ENCODE data around the gene CAST. TPM values are rescaled to one million over a fixed set of nuclear protein-coding genes. Genes with fewer than 3 reads are reported as not detected.
A peak's percentile ranks its signal among the peaks of the same experiment; 100 is the strongest.

Gene CAST
- total RNA-seq, 3 donors from 2014 or later: 221 to 400 (median 287) TPM

GRCh38 chr5:96654209-96654608 is 8.0 kb upstream of the CAST start:
- H3K36me3 ChIP-seq: no peaks in the 10 kb centered on the region
- DNase-seq (ENCODE audit: low spot score in 2 of 2): no peak
- H3K27ac ChIP-seq: no peak overlapping the region
- peaks cover 0 to 8% of the 10 kb centered on the region in 2 donors for H3K4me1 ChIP-seq
- no peaks in the 10 kb centered on the region for H3K27me3 ChIP-seq
- no peak overlapping the region for H3K4me3 ChIP-seq
- no peaks in the 10 kb centered on the region for H3K9me3 ChIP-seq
- intact Hi-C loops (cut with DNase I; ENCODE audit: low total_unique reads): no loop called here
- TF ChIP-seq, protein P1, sequence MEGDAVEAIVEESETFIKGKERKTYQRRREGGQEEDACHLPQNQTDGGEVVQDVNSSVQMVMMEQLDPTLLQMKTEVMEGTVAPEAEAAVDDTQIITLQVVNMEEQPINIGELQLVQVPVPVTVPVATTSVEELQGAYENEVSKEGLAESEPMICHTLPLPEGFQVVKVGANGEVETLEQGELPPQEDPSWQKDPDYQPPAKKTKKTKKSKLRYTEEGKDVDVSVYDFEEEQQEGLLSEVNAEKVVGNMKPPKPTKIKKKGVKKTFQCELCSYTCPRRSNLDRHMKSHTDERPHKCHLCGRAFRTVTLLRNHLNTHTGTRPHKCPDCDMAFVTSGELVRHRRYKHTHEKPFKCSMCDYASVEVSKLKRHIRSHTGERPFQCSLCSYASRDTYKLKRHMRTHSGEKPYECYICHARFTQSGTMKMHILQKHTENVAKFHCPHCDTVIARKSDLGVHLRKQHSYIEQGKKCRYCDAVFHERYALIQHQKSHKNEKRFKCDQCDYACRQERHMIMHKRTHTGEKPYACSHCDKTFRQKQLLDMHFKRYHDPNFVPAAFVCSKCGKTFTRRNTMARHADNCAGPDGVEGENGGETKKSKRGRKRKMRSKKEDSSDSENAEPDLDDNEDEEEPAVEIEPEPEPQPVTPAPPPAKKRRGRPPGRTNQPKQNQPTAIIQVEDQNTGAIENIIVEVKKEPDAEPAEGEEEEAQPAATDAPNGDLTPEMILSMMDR (IDR thresholded peaks at IDR 0.05): no peak
- TF ChIP-seq POLR2AphosphoS5 (IDR thresholded peaks at IDR 0.05): no peak
- TF ChIP-seq POLR2A (IDR thresholded peaks at IDR 0.05): no peak

DNA sequence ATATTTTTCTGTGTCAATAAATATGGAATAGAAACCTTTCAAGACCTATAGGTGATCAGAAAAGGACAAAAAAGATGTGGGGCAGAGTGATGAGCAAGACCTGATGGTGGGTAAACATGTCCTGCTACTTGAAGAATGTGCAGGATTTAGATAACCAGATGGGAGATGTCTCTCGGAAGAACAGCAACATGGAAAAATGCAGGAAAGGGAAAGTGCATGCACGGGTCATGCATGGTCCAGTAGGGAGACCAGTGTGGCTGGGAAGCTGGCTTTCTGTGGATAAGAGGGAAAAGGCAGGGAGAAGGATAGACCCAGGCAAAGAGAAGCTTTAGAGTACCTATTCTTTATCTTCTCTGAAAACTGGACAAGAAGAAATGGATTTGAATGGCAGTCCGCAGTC is 7.1 kb upstream of the CAST start:
- TF ChIP-seq POLR2A (IDR thresholded peaks at IDR 0.05) (no peak), POLR2AphosphoS5 (IDR thresholded peaks at IDR 0.05) (no peak)
- TF ChIP-seq, protein P1 (IDR thresholded peaks at IDR 0.05): no peak
- intact Hi-C loops (cut with DNase I; ENCODE audit: low total_unique reads): no loop called here
- no peaks in the 10 kb centered on the region for H3K9me3 ChIP-seq
- peaks cover 0 to 8% of the 10 kb centered on the region in 2 donors for H3K4me1 ChIP-seq
- H3K27me3 ChIP-seq: no peaks in the 10 kb centered on the region
- no peaks in the 10 kb centered on the region for H3K36me3 ChIP-seq
- no peak for DNase-seq (ENCODE audit: low spot score in 2 of 2)
- no peak overlapping the region for H3K27ac ChIP-seq
- H3K4me3 ChIP-seq: no peak overlapping the region

GRCh38 chr5:96655506-96655905 is 6.7 kb upstream of the CAST start:
- Histone ChIP-seq H3K9me3 (no peaks in the 10 kb centered on the region), H3K36me3 (no peaks in the 10 kb centered on the region), H3K27ac (no peak overlapping the region), H3K4me1 (peaks cover 0 to 9% of the 10 kb centered on the region in 2 donors), H3K27me3 (no peaks in the 10 kb centered on the region), H3K4me3 (no peak overlapping the region)
- intact Hi-C loops (cut with DNase I; ENCODE audit: low total_unique reads): no loop called here
- TF ChIP-seq, protein P1 (IDR thresholded peaks at IDR 0.05): no peak
- TF ChIP-seq POLR2A (IDR thresholded peaks at IDR 0.05) (no peak), POLR2AphosphoS5 (IDR thresholded peaks at IDR 0.05) (no peak)
- DNase-seq (ENCODE audit: low spot score in 2 of 2): no peak

GRCh38 chr5:96657068-96657467 is 5.1 kb upstream of the CAST start:
- intact Hi-C loops (cut with DNase I; ENCODE audit: low total_unique reads): no loop called here

DNA sequence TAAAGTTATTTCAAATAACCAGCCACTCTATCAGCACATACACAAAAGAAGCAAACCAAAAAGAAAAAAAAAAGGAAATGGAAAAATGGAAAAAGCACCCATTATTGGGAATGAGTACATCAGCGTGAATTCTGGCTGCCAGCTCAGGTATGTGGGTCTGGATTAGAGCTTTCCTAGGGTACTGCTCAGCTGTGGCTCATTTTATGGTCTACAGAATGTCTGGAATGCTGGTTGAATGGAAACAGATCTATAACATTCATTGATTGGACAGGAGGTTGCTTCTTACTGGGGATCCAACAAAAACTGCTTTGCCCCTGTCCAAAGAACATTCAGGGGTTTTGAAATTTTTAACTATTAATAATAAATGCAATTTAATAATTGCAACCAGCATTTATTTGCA is 3.9 kb upstream of the CAST start:
- DNase-seq (ENCODE audit: low spot score in 2 of 2): no peak
- H3K36me3 ChIP-seq: no peaks in the 10 kb centered on the region
- intact Hi-C loops (cut with DNase I; ENCODE audit: low total_unique reads): no loop called here
- peaks cover 0 to 13% of the 10 kb centered on the region in 2 donors for H3K4me1 ChIP-seq
- no peak overlapping the region for H3K4me3 ChIP-seq
- TF ChIP-seq POLR2A (IDR thresholded peaks at IDR 0.05) (no peak), POLR2AphosphoS5 (IDR thresholded peaks at IDR 0.05) (no peak)
- TF ChIP-seq, protein P1 (IDR thresholded peaks at IDR 0.05): no peak
- H3K9me3 ChIP-seq: no peaks in the 10 kb centered on the region
- no peak overlapping the region for H3K27ac ChIP-seq
- H3K27me3 ChIP-seq: no peaks in the 10 kb centered on the region

More at GRCh38 chr5:96657068-96657467, 5.1 kb upstream of the CAST start:
- no peaks in the 10 kb centered on the region for H3K9me3 ChIP-seq
- H3K4me1 ChIP-seq: peaks cover 0 to 13% of the 10 kb centered on the region in 2 donors
- no peak for TF ChIP-seq POLR2A (IDR thresholded peaks at IDR 0.05)
- TF ChIP-seq POLR2AphosphoS5 (IDR thresholded peaks at IDR 0.05): peak in 1 of 3 donors; percentile 20
- H3K36me3 ChIP-seq: no peaks in the 10 kb centered on the region
- H3K27ac ChIP-seq: peak overlapping the region; percentile 2 to 70
- no peak overlapping the region for H3K4me3 ChIP-seq
- DNase-seq (ENCODE audit: low spot score in 2 of 2): peak in 1 of 2 donors; percentile 35
- no peaks in the 10 kb centered on the region for H3K27me3 ChIP-seq

GRCh38 chr5:96659170-96659569 is 3.0 kb upstream of the CAST start:
- no peak for DNase-seq (ENCODE audit: low spot score in 2 of 2)
- Histone ChIP-seq H3K4me1 (peaks cover 0 to 12% of the 10 kb centered on the region in 2 donors), H3K27me3 (no peaks in the 10 kb centered on the region), H3K36me3 (no peaks in the 10 kb centered on the region), H3K4me3 (no peak overlapping the region), H3K9me3 (no peaks in the 10 kb centered on the region), H3K27ac (no peak overlapping the region)
- intact Hi-C loops (cut with DNase I; ENCODE audit: low total_unique reads): no loop called here
- TF ChIP-seq POLR2A (IDR thresholded peaks at IDR 0.05): no peak
- TF ChIP-seq, protein P1 (IDR thresholded peaks at IDR 0.05): no peak
- no peak for TF ChIP-seq POLR2AphosphoS5 (IDR thresholded peaks at IDR 0.05)
